Testis (tissue), 2 donors: ENCODE results near the gene L3MBTL3.

Source experiments
- CTCF ChIP-seq, 3 experiments: fragments of 450-650 bp in 2 of 3; fragments of 200-600 bp in 1 of 3; sonication (generic) in 1 of 3; IDR thresholded peaks; one replicate each; pipeline ENCODE4 v1.5.1; 2016 to 2019; ENCODE audit warnings: antibody characterized with exemption in 3 of 3, mild to moderate bottlenecking in 2 of 3, moderate library complexity in 1 of 3
- POLR2A ChIP-seq: fragments of 450-650 bp; IDR thresholded peaks from one replicate; pipeline ENCODE4 v1.6.1; 2017; ENCODE audit warnings: antibody characterized with exemption, mild to moderate bottlenecking, moderate library complexity

GRCh38 chr6:130162421-130162820 is 144.0 kb downstream of the L3MBTL3 start:
- TF ChIP-seq CTCF (IDR thresholded peaks at IDR 0.05) (no peak), POLR2A (no peak)
